Measurements from ENCODE around the gene PRPH2. TPM values are rescaled to one million over a fixed set of nuclear protein-coding genes. Genes with fewer than 3 reads are reported as not detected.

The PRPH2 gene
- total RNA-seq, 1 experiment from 2014 or later: not detected

GRCh38 chr6:42727627-42728026 lies 5.2 kb upstream of the PRPH2 start:
- CTCF ChIA-PET: no interaction called here
- no peaks in the 10 kb centered on the region for H3K27me3 ChIP-seq (ENCODE audit: control insufficient read depth, insufficient read depth, low read length)
- ATAC-seq (no peak), DNase-seq (ENCODE audit: low read depth, low spot score) (no peak)
- POLR2A ChIA-PET: no interaction called here
- peaks cover 4% of the 10 kb centered on the region; the same call in 1 of the 2 replicates for H3K4me1 ChIP-seq (ENCODE audit: control insufficient read depth, insufficient read depth, low read length)
- intact Hi-C loops (cut with micrococcal nuclease; ENCODE audit: unreplicated experiment) (loop anchor here (5.0 kb wide), 1 partner anchor 150 kb away; the partner anchor contains the start of gene RPL7L1), in situ Hi-C loops (cut with HindIII; ENCODE audit: low pct_unique_long_range_greater_than_20kb, low sequenced_read_pairs) (no loop called here)
- no peak overlapping the region for H3K4me3 ChIP-seq (ENCODE audit: low read depth in 2 of 2, low read length in 2 of 2)
- no peak overlapping the region for H3K27ac ChIP-seq (ENCODE audit: low read length)
- no peak for TF ChIP-seq POLR2AphosphoS5 (IDR thresholded peaks at IDR 0.05; ENCODE audit: low read depth, low read length)
- no peak for TF ChIP-seq SIN3A (IDR thresholded peaks at IDR 0.05; ENCODE audit: borderline replicate concordance, insufficient read depth, low read depth, low read length)
- TF ChIP-seq, protein P1, sequence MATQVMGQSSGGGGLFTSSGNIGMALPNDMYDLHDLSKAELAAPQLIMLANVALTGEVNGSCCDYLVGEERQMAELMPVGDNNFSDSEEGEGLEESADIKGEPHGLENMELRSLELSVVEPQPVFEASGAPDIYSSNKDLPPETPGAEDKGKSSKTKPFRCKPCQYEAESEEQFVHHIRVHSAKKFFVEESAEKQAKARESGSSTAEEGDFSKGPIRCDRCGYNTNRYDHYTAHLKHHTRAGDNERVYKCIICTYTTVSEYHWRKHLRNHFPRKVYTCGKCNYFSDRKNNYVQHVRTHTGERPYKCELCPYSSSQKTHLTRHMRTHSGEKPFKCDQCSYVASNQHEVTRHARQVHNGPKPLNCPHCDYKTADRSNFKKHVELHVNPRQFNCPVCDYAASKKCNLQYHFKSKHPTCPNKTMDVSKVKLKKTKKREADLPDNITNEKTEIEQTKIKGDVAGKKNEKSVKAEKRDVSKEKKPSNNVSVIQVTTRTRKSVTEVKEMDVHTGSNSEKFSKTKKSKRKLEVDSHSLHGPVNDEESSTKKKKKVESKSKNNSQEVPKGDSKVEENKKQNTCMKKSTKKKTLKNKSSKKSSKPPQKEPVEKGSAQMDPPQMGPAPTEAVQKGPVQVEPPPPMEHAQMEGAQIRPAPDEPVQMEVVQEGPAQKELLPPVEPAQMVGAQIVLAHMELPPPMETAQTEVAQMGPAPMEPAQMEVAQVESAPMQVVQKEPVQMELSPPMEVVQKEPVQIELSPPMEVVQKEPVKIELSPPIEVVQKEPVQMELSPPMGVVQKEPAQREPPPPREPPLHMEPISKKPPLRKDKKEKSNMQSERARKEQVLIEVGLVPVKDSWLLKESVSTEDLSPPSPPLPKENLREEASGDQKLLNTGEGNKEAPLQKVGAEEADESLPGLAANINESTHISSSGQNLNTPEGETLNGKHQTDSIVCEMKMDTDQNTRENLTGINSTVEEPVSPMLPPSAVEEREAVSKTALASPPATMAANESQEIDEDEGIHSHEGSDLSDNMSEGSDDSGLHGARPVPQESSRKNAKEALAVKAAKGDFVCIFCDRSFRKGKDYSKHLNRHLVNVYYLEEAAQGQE (IDR thresholded peaks at IDR 0.05; ENCODE audit: insufficient read depth in 1 of 2, low read depth in 2 of 2, low read length in 1 of 2): no peak
- TF ChIP-seq CTCF (IDR thresholded peaks at IDR 0.05): no peak
- no peak for TF ChIP-seq TCF7L2 (IDR thresholded peaks at IDR 0.05; ENCODE audit: low read depth, low read length)
- no TSS peak for BruUV-seq (replicated peaks)
- H3K36me3 ChIP-seq (ENCODE audit: control insufficient read depth, insufficient read depth, low read length): no peaks in the 10 kb centered on the region
- H3K9me3 ChIP-seq (ENCODE audit: control insufficient read depth, insufficient read depth, low read depth, low read length): no peaks in the 10 kb centered on the region

DNA sequence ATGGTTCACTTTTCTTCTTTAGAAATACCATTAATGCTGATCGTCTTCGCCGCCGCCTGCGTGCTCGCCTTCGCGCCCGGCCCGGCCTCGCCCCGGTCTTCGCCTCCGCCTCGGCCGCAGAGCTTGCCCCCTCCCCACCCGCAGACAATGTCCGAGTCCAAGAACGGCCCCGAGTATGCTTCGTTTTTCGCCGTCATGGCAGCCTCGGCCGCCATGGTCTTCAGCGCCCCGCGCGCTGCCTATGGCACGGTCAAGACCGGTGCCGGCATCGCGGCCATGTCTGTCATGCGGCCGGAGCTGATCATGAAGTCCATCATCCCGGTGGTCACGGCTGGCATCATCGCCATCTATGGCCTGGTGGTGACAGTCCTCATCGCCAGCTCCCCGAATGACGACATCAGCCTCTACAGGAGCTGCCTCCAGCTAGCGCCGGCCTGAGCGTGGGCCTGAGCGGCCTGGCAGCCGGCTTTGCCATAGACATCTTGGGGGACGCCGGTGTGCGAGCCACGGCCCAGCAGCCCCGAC lies 4.8 kb upstream of the PRPH2 start:
- no peak for TF ChIP-seq TCF7L2 (IDR thresholded peaks at IDR 0.05; ENCODE audit: low read depth, low read length)
- TF ChIP-seq CTCF (IDR thresholded peaks at IDR 0.05): no peak
- no peak for TF ChIP-seq SIN3A (IDR thresholded peaks at IDR 0.05; ENCODE audit: borderline replicate concordance, insufficient read depth, low read depth, low read length)
- TF ChIP-seq, protein P1 (IDR thresholded peaks at IDR 0.05; ENCODE audit: insufficient read depth in 1 of 2, low read depth in 2 of 2, low read length in 1 of 2): no peak
- Histone ChIP-seq H3K4me3 (ENCODE audit: low read depth in 2 of 2, low read length in 2 of 2) (no peak overlapping the region), H3K36me3 (ENCODE audit: control insufficient read depth, insufficient read depth, low read length) (no peaks in the 10 kb centered on the region), H3K4me1 (ENCODE audit: control insufficient read depth, insufficient read depth, low read length) (peaks cover 4% of the 10 kb centered on the region; the same call in 1 of the 2 replicates), H3K27ac (ENCODE audit: low read length) (no peak overlapping the region), H3K27me3 (ENCODE audit: control insufficient read depth, insufficient read depth, low read length) (no peaks in the 10 kb centered on the region), H3K9me3 (ENCODE audit: control insufficient read depth, insufficient read depth, low read depth, low read length) (no peaks in the 10 kb centered on the region)
- ChIA-PET CTCF (no interaction called here), POLR2A (interaction anchor here (0.6 kb wide), 1 partner anchor 145 kb away, joined by 9 read pairs; no protein-coding TSS in a partner anchor)
- no peak; the same call in 1 of the 2 replicates for ATAC-seq
- in situ Hi-C loops (cut with HindIII; ENCODE audit: low pct_unique_long_range_greater_than_20kb, low sequenced_read_pairs): no loop called here
- no TSS peak for BruUV-seq (replicated peaks)
- intact Hi-C loops (cut with micrococcal nuclease; ENCODE audit: unreplicated experiment): loop anchor here (5.0 kb wide), 1 partner anchor 150 kb away; the partner anchor contains the start of gene RPL7L1
- DNase-seq (ENCODE audit: low read depth, low spot score): no peak

All from Panc1 (cell line).